Upper lobe of left lung (tissue), 6 donors: ENCODE measurements around the gene AGBL1. TPM values are rescaled to one million over a fixed set of nuclear protein-coding genes. Genes with fewer than 3 reads are reported as not detected.

ENCODE experiments used
- ATAC-seq, 2 donors: fragments of 200-7000 bp; cut with Tn5 transposase; one replicate each; pipeline ENCODE4 v1.9.1; 2022; ENCODE audit warnings: mild to moderate bottlenecking in 2 of 2, moderate library complexity in 2 of 2; ENCODE audit not compliant: low FRiP score in 2 of 2
- DNase-seq, 2 donors: peaks; one replicate each; pipeline ENCODE4 v3.0.0-alpha.2; 2019 to 2020
- H3K27ac ChIP-seq, 4 donors: fragments of 200-600 bp; sonication (generic); one replicate each; pipeline ENCODE4 v1.5.1; 2016 to 2019
- H3K27me3 ChIP-seq, 4 donors: fragments of 200-600 bp; sonication (generic); one replicate each; pipeline ENCODE4 v1.5.1; 2017 to 2019
- H3K36me3 ChIP-seq, 4 donors: fragments of 200-600 bp; sonication (generic); one replicate each; pipeline ENCODE4 v1.5.1; 2016 to 2019
- H3K4me1 ChIP-seq, 4 donors: fragments of 200-600 bp; sonication (generic); one replicate each; pipeline ENCODE4 v1.5.1; 2018 to 2019
- H3K4me3 ChIP-seq, 4 donors: fragments of 200-600 bp; sonication (generic); one replicate each; pipeline ENCODE4 v1.5.1; 2017 to 2019; ENCODE audit warnings: mild to moderate bottlenecking in 2 of 4, moderate library complexity in 1 of 4
- H3K9me3 ChIP-seq, 4 donors: fragments of 200-600 bp; sonication (generic); one replicate each; pipeline ENCODE4 v1.5.1; 2018 to 2019
- CTCF ChIP-seq, 6 experiments: fragments of 450-650 bp in 4 of 6; fragments of 200-600 bp in 2 of 6; sonication (generic) in 2 of 6; IDR thresholded peaks; one replicate each; pipeline ENCODE4 v1.5.1; 2016 to 2019; ENCODE audit warnings: antibody characterized with exemption in 6 of 6
- EP300 ChIP-seq, 4 donors: sonication (generic); formaldehyde crosslinking; IDR thresholded peaks; one replicate each; pipeline ENCODE4 v1.5.1; 2017; ENCODE audit warnings: antibody characterized with exemption in 4 of 4, control low read depth in 2 of 4
- POLR2A ChIP-seq, 4 donors: fragments of 450-650 bp; IDR thresholded peaks; one replicate each; pipeline ENCODE4 v1.5.1; 2016 to 2017; ENCODE audit warnings: antibody characterized with exemption in 4 of 4, mild to moderate bottlenecking in 2 of 4
- POLR2AphosphoS5 ChIP-seq, 2 donors: sonication (generic); formaldehyde crosslinking; IDR thresholded peaks; one replicate each; pipeline ENCODE4 v1.5.1; 2017; ENCODE audit warnings: antibody characterized with exemption in 2 of 2
- WGBS, 2 donors: methylation state at CpG; one replicate each; pipeline ENCODE4 v1.1.5; 2017 to 2018; 5-methylcytosine and 5-hydroxymethylcytosine counted together
- total RNA-seq, 6 donors: library from RNA; depleted of rRNA in 4 of 6; stranded (reverse); fragments of >200 nt in 4 of 6; gene quantifications; one replicate each; pipeline versions ENCODE4 v1.1.0 to v1.2.1, GENCODE V29; 2016 to 2021
- donor health status: DM: no; HTN: no; CAD: no; lungs with moderate emphysema.
- donor health status: DM: no; HTN: yes; CAD: no; lungs with severe emphysema.

The AGBL1 gene
- total RNA-seq, 6 donors from 2014 or later: 3.1 to 23.0 (median 14.5) TPM

GRCh38 chr15:86377914-86378313, 298.2 kb downstream of the AGBL1 start:
- ATAC-seq: no peak
- Histone ChIP-seq H3K4me3 (no peak overlapping the region), H3K36me3 (no peaks in the 10 kb centered on the region), H3K27ac (no peak overlapping the region), H3K27me3 (no peaks in the 10 kb centered on the region), H3K4me1 (no peaks in the 10 kb centered on the region), H3K9me3 (no peaks in the 10 kb centered on the region)
- 86 to 88% methylated on average over 1 of the region's 1 CpG for WGBS, 2 donors
- no peak for TF ChIP-seq EP300 (IDR thresholded peaks at IDR 0.05)
- TF ChIP-seq POLR2AphosphoS5 (IDR thresholded peaks at IDR 0.05): no peak
- no peak for TF ChIP-seq POLR2A (IDR thresholded peaks at IDR 0.05)
- no peak for TF ChIP-seq CTCF (IDR thresholded peaks at IDR 0.05)
- DNase-seq: no peak

- H3K4me3 ChIP-seq: no peak overlapping the region
- H3K4me1 ChIP-seq: no peaks in the 10 kb centered on the region
- H3K27me3 ChIP-seq: no peaks in the 10 kb centered on the region
- no peak for ATAC-seq
- TF ChIP-seq POLR2A (IDR thresholded peaks at IDR 0.05) (no peak), EP300 (IDR thresholded peaks at IDR 0.05) (no peak), POLR2AphosphoS5 (IDR thresholded peaks at IDR 0.05) (no peak), CTCF (IDR thresholded peaks at IDR 0.05) (no peak)
- no peaks in the 10 kb centered on the region for H3K9me3 ChIP-seq
- no peak for DNase-seq
- WGBS, 2 donors: 62 to 80% methylated on average over 5 of the region's 5 CpGs
- H3K27ac ChIP-seq: no peak overlapping the region
- H3K36me3 ChIP-seq: no peaks in the 10 kb centered on the region
Observed at GRCh38 chr15:86382341-86382740, 302.7 kb downstream of the AGBL1 start.

- 86 to 90% methylated on average over 6 of the region's 6 CpGs for WGBS, 2 donors
Observed at GRCh38 chr15:86383611-86384010, 303.9 kb downstream of the AGBL1 start.

GRCh38 chr15:86384186-86384585, 304.5 kb downstream of the AGBL1 start:
- Histone ChIP-seq H3K27ac (no peak overlapping the region), H3K9me3 (no peaks in the 10 kb centered on the region), H3K4me1 (no peaks in the 10 kb centered on the region), H3K4me3 (no peak overlapping the region), H3K27me3 (no peaks in the 10 kb centered on the region), H3K36me3 (no peaks in the 10 kb centered on the region)
- 79 to 80% methylated on average over 6 of the region's 6 CpGs for WGBS, 2 donors
- ATAC-seq: peak in 1 of 2 donors; percentile 41
- no peak for TF ChIP-seq POLR2A (IDR thresholded peaks at IDR 0.05)
- no peak for TF ChIP-seq EP300 (IDR thresholded peaks at IDR 0.05)
- no peak for TF ChIP-seq CTCF (IDR thresholded peaks at IDR 0.05)
- TF ChIP-seq POLR2AphosphoS5 (IDR thresholded peaks at IDR 0.05): no peak
- no peak for DNase-seq

More at GRCh38 chr15:86383611-86384010, 303.9 kb downstream of the AGBL1 start:
- Histone ChIP-seq H3K4me3 (no peak overlapping the region), H3K27ac (no peak overlapping the region), H3K36me3 (no peaks in the 10 kb centered on the region), H3K9me3 (no peaks in the 10 kb centered on the region), H3K4me1 (no peaks in the 10 kb centered on the region), H3K27me3 (no peaks in the 10 kb centered on the region)
- DNase-seq (no peak), ATAC-seq (no peak)
- no peak for TF ChIP-seq POLR2A (IDR thresholded peaks at IDR 0.05)
- TF ChIP-seq EP300 (IDR thresholded peaks at IDR 0.05): no peak

GRCh38 chr15:86392296-86392695, 312.6 kb downstream of the AGBL1 start:
- 70 to 77% methylated on average over 1 of the region's 1 CpG for WGBS, 2 donors
- DNase-seq (no peak), ATAC-seq (no peak)
- H3K4me1 ChIP-seq: no peaks in the 10 kb centered on the region
- no peaks in the 10 kb centered on the region for H3K9me3 ChIP-seq
- H3K27me3 ChIP-seq: no peaks in the 10 kb centered on the region
- H3K27ac ChIP-seq: no peak overlapping the region
- H3K36me3 ChIP-seq: no peaks in the 10 kb centered on the region
- no peak for TF ChIP-seq POLR2A (IDR thresholded peaks at IDR 0.05)
- TF ChIP-seq EP300 (IDR thresholded peaks at IDR 0.05): no peak
- no peak for TF ChIP-seq POLR2AphosphoS5 (IDR thresholded peaks at IDR 0.05)
- no peak overlapping the region for H3K4me3 ChIP-seq

GRCh38 chr15:86392874-86393273, 313.2 kb downstream of the AGBL1 start:
- no peaks in the 10 kb centered on the region for H3K9me3 ChIP-seq
- H3K27ac ChIP-seq: no peak overlapping the region
- ATAC-seq: no peak
- WGBS, 2 donors: 67 to 69% methylated on average over 2 of the region's 2 CpGs
- H3K4me3 ChIP-seq: no peak overlapping the region
- no peak for DNase-seq
- no peaks in the 10 kb centered on the region for H3K36me3 ChIP-seq
- H3K4me1 ChIP-seq: no peaks in the 10 kb centered on the region
- no peaks in the 10 kb centered on the region for H3K27me3 ChIP-seq
- no peak for TF ChIP-seq CTCF (IDR thresholded peaks at IDR 0.05)
- no peak for TF ChIP-seq EP300 (IDR thresholded peaks at IDR 0.05)
- TF ChIP-seq POLR2A (IDR thresholded peaks at IDR 0.05): no peak
- TF ChIP-seq POLR2AphosphoS5 (IDR thresholded peaks at IDR 0.05): no peak
